GM04503 (cell line): ENCODE measurements around the gene DOK3.

Experiments
- DNase-seq: peaks from one replicate; pipeline ENCODE4 v3.0.0-alpha.2; 2012; ENCODE audit warnings: low read depth

Gene DOK3, protein sequence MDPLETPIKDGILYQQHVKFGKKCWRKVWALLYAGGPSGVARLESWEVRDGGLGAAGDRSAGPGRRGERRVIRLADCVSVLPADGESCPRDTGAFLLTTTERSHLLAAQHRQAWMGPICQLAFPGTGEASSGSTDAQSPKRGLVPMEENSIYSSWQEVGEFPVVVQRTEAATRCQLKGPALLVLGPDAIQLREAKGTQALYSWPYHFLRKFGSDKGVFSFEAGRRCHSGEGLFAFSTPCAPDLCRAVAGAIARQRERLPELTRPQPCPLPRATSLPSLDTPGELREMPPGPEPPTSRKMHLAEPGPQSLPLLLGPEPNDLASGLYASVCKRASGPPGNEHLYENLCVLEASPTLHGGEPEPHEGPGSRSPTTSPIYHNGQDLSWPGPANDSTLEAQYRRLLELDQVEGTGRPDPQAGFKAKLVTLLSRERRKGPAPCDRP

DNA sequence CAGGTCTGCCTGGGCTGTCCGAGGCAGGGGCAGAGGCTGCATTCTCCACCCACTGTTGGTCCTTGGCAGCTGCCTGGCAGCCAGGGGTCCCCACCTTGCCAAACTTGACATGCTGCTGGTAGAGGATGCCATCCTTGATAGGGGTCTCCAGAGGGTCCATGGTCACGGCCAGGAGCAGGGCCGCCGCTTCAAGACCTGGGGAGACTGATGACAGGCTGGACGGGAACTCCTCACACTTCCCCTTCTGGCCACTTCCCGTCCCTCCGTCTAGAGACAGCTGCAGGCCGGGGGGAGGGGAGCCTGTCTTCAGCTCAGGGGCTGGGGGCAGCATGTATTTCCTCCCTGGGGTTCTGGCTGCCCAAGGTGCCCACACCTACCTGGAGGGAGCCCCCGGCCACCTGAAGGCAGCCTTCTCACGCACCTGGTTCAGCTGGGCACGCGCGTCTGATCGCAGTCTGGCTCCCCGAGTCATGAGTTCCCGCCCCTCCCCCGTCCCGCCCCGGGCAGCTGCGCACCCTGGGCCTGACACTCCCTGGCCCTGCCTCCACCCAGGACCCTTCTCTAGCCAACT lies at the start of gene DOK3:
DOK3 (minus strand) TSS at position 446 of the 571 bp plus-strand sequence; CDS start at position 160, 286 bp downstream.
- DNase-seq: no peak

DNA sequence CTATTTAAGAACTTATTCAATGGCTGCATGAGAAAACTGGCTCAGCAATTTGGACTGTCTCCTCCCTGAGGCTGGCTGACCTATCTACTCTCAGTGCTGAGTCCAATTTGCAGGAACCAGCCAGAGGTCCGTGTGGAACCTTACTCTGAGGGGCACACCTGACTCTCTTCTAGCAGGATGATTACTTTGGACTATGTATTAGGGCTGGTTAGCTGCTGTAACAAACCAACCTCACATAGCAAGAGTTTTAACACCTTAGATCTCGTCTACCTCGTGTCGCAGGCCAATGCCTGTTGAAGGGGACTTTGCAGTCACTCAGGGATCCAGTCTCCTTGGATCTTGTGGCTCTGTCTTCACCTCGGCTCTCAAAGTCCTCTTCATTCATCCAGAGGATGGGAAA lies 48.2 kb upstream of the DOK3 start:
- DNase-seq: no peak

DNA sequence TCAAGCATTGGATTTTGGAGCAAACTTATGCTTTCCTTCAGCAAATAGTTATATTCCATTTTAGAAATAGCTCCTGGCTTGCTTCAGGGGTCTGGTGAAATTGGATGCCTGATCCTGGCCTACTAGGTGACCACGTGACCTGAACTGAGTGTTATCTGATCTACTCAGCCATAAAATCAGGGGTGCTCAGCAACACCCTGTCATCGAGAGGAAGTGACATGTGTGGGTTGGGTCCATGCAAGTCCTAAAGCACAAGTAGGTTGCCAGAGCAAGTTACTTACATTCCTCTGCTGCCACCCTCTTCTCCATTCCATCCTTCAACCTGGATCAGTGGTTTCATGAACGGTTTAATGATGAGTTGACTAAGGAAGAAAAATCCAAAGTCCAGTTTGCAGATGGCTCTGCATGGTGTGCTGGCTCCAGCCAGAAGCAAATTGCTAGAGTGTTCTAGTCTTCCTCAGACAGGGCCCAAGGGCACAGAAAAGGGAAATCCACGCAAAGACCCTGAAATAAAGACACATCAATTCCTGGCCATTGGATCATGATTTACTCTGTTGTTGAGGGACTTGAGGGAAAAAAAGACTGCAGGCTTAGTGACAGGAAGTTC lies 47.5 kb upstream of the DOK3 start:
- no peak for DNase-seq

DNA sequence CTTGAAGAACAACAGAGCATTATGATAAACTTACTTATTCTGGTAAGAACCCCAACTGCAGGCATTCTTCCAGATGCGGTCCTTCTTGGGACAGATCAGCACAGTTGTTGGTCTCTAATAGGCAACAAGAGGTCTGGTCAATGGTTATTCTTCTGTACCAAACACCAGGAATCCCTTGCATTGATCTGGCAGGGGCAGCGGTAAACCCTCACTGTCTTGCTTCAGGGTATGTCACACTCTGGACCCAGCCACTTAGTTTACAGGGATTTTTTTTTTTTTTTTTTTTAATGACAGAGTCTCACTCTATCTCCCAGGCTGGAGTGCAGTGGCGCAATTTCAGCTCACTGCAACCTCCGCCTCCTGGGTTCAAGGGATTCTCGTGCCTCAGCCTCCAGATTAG lies 46.0 kb upstream of the DOK3 start:
- DNase-seq: no peak

DNA sequence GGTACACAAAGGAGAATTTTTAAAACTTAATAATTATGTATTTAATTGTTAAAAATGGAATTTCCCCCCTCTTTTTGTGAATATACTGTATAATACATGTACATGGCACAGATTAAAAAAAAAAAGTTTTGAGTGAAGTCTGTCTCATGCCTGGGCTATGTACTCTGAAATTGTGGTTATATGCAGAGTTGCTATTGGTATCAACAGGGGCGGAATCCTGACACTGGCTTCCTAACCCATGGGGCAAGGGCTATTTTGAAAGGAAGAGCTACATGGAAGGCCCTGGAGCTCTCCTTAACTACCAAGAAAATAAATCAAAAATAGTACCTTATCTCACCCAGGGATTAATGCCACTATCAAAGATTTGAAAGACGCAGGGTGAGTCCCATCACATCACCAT lies 45.6 kb upstream of the DOK3 start:
- no peak for DNase-seq

DNA sequence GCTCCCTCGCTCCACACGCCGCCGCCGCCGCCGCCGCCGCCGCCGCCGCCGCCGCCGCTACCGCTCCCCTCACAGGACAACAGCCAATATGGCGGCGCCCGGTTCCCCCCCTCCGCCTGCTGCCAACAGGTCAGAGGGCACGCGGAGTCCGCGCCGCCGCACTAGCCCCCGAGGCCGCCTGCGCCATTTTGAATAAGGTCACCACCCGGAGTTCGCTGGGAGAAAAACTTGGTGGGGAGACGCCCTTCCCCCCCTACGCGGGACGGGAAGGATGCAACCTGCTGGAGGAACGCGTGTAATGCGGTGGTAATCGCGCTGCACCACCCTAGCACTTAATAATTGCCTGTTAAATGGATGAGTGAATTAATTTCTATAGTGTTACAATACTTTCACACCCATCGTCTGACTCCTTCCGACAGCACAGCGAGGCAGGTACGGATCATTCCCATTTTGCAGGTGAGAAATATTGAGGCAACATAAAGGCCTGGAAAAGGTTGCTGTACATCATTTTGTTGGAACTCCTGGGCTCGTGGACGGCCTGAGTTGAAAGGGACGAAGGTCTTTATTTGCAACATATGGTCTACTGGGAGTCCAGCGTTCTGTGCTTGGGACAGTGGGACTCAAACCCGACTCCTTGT lies 45.0 kb upstream of the DOK3 start, which contains the start of gene FAM193B:
FAM193B (minus strand) TSS at position 90 of the 638 bp plus-strand sequence. CDS start 105 bp downstream, outside the sequence.
- no peak for DNase-seq

- no peak for DNase-seq
These were observed 44.2 kb upstream of the DOK3 start for GRCh38 chr5:177553671-177554429.

GRCh38 chr5:177552839-177553455 lies 43.3 kb upstream of the DOK3 start:
- DNase-seq: no peak

GRCh38 chr5:177550122-177550521 lies 40.5 kb upstream of the DOK3 start:
- DNase-seq: no peak

- no peak for DNase-seq
These were observed 38.9 kb upstream of the DOK3 start for GRCh38 chr5:177548495-177548894.

GRCh38 chr5:177547736-177548135 lies 38.1 kb upstream of the DOK3 start:
- DNase-seq: no peak

- DNase-seq: peak; percentile 99
These were observed 36.7 kb upstream of the DOK3 start for GRCh38 chr5:177546258-177546741.

DNA sequence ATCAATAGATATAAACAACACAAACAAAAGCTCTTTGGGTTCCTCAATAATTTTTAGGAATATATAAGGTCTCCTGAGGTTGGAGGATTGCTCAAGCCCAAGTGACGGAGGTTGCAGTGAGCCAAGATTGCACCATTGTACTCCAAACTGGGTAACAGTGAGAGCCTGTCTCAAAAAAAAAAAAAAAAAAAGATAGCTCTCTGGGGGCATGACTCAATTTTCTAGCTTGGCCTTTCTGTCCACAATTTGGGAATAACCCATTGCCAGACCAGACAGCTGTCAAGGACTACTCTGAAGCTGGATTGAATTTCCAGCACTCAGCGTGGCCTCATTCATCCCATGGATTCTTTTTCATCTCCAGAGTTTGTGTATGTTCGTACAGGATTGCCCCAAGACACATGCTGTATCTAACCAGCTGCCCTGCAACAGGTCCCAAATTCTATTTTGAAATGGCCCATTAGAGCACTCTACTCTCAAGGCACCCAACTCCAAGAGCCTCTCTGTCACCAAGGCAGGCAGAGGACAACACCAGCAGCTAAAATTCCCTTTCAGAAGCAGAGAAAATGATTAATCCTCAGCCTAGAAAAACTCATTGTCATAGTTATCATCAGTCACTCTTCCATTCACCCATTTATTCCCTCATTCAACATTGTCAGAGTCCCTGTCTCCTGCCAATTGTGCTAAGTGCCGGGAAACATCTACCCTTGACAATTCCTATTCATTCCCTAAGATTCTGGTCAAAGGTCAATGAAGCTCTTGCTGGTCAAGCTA lies 36.0 kb upstream of the DOK3 start:
- peak; percentile 67 for DNase-seq

- DNase-seq: no peak
These were observed 33.3 kb upstream of the DOK3 start for GRCh38 chr5:177542816-177543465.

GRCh38 chr5:177540438-177540837 lies 30.8 kb upstream of the DOK3 start:
- DNase-seq: no peak

DNA sequence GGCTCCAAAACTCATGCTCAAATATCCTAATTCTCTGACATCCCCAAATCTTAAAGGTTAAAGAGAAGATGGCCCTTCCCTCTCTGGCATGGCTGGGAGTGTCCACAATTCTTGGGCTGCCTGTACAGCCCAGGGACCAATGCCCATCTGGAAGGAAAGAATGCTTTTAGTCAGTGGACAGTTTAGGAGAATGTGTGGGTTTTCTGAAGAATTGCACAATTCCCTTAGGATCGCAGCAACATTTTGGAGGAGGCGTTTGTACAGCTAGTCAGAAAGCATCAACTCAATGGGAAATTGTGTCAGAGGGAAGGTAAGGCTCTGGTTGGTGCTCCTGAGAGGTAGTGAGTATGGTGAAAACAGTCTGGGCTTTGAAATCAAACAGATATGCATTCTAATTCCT lies 29.8 kb upstream of the DOK3 start:
- peak; percentile 77 for DNase-seq

DNA sequence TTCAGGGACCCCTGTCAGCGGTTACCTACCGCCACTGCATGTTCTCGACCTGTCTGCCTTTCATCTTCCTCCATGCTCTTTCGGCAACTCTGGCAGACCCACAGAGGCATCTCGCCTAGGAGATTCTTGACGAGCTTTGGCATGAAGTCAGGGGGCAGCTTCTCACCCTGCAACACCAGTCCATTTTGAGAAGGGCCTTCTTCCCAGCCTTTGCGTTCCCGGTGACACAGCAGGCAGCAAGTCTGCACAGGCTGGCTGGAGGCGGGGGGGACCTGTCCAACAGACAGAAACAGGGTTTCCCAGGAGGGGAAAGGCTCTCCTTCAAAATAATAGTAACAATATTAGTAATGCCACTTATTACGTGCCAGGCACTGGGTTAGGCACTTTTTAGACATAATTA lies 29.2 kb upstream of the DOK3 start:
- DNase-seq: no peak

DNA sequence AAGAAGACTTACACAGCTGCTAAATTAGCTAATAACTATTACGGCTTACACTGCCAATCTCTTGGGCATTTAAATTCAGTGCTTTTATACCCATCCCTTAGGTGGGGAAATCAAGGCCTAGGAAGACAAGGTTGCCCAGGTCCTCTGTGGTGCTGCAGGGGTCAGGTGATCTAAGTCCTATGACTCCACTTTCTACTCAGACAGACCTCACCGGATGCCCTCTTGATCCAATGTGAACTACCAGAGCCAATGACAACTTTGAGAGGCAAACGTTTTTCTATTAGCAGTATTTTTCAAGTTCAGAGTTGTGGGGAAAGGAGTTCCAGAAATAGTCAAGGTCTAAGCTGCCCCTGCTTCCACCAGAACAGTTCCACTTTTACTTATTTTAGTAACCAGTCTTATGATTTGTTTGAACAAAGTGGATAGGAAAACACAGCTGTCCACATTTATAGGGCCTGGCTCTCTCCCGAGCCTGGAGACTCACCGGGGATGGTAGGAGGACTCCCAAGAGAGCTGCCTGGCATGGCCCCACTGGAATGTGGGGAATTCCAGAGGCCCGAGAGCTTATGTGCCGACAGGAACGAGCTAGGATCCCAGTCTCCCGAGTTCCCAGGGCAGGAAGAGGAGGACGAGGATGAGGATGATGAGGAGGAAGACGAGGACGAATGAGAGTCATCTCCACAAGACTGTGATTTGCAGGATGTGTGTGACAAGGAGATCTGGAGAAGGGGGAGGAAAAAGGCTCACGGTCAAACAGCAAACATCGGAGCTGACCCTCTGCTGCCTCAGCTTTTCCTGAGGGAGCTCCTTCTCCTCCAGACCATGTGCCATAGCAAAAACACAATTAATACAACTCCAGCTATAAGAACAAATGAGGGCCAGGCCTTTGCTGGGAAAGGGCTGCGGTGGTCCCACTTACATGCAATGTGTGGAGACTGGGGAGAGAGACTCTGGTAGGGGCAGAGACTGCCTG lies 28.0 kb upstream of the DOK3 start:
- DNase-seq: peak; percentile 83

- DNase-seq: no peak
These were observed 26.8 kb upstream of the DOK3 start for GRCh38 chr5:177536386-177536785.
